Stimulated activated CD4-positive, alpha-beta T cell treated with anti-CD3 and anti-CD28 coated beads, TNF-alpha, amount 100 ng/mL, for 24 hours (primary cell): Measurements from ENCODE around the gene SLC12A9.
A peak's percentile ranks its signal among the peaks of the same experiment; 100 is the strongest.

Source experiments
- DNase-seq, 3 experiments: peaks; one replicate each; pipeline ENCODE4 v3.0.0-alpha.2; 2020; ENCODE audit warnings: low read depth in 3 of 3

The SLC12A9 gene

DNA sequence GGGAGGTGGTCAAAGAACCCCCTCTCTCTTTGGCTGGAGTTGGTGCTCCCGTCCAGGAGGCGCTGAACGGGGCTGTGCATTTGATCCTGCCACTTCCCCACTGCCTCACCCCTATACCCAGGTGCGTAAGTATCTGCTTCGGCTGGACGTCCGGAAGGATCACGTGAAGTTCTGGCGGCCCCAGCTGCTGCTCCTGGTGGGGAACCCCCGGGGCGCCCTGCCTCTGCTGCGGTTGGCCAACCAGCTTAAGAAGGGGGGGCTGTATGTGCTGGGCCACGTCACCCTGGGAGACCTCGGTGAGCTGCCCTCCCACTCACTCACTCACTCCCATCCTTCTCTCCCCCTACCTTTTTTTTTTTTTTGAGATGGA lies 9.1 kb downstream of the SLC12A9 start:
- no peak for DNase-seq

DNA sequence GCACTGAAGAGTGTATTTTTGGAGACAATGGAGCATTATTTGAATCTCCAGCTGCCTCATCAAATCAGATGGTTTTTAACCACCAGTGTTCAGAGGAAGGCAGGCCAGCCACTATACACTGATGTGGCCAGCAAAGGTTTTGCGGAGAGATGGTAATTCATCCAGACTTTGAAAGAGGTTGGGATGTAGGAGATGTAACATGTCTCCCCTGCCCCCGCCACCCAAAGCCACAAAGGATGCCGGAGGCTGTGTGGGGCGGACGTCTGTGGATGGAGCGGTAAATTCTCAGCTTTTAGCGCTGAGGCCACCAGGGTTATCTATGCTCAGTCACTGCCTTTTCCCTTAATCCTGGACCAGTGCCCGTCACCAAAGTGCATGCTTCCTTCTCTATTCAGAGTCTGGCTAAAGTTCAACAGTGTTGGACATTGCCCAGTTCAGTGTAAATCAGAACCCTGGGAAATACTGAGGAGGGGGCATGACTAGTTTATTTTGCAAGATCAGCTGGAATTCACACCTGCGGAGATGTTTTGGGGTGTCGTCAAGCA lies 11.0 kb downstream of the SLC12A9 start:
- no peak for DNase-seq

DNA sequence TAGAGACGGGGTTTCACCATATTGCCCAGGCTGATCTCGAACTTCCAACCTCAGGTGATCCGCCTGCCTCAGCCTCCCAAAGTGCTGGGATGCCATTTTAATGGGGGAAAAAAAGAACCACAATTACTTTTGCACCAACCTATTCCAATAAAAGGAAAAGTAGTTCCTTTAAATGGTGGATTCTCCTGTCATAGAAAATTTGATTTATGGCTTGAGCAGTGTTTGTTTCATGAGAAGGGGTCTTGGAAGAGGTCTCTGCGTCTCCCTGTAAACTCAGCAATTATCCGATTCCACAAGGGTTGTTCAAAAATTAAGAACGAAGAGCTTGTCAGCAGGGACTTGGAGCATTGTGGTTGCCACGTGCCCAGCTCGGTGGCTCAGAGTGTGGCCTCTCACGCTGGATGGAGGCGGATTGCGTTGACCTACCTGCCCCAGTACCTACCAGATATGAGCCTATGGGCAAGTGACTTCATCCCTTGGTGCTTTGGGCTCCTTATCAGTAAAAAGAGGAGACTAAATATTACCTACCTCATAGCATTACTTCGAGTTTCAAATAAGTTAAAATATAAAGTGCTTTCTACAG lies 11.8 kb downstream of the SLC12A9 start:
- no peak for DNase-seq

GRCh38 chr7:100865372-100865911 lies 12.9 kb downstream of the SLC12A9 start:
- no peak for DNase-seq

GRCh38 chr7:100865938-100866728 lies 13.6 kb downstream of the SLC12A9 start:
- DNase-seq = peak in 1 of 3 experiments; percentile 40

GRCh38 chr7:100866729-100867039 lies 14.2 kb downstream of the SLC12A9 start:
- DNase-seq = no peak

DNA sequence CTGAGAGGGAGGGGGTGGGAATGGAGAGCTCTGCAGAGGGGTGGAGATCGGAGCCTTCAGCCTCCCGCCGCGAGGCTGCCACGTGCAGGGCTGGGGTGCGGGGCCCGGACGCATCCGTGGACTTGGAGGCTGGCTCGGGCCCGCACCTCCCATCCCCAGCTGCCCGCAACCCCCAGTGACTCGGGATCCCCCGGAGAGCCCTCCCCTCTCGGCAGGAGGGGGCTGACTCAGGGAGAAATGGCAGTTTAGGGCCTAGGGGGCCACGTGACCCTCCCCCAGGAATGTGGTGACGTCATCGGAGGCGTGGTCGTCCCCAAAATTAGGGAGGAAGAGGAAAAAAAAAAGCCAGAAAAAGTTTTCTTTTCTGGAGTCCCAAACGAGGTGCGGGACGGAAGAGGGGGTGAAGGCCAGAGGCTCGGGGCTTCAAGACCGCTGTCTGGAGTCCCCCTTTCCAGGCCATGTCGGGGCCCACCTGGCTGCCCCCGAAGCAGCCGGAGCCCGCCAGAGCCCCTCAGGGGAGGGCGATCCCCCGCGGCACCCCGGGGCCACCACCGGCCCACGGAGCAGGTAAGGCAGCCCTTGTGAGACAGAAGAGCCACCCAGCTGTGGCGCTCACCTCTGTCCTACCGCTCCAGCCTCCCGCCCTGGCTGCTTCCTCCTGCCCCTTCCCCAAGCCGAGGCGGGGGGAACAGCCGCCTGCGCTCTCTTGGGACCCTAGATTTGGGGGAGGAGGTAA lies 14.7 kb downstream of the SLC12A9 start, which contains the start of gene TRIP6:
Gene TRIP6 (plus strand): TSS at position 348 of the 736 bp plus-strand sequence. CDS start 111 bp downstream, at position 459.
- peak; percentile 54 to 71 (median 63) for DNase-seq

DNA sequence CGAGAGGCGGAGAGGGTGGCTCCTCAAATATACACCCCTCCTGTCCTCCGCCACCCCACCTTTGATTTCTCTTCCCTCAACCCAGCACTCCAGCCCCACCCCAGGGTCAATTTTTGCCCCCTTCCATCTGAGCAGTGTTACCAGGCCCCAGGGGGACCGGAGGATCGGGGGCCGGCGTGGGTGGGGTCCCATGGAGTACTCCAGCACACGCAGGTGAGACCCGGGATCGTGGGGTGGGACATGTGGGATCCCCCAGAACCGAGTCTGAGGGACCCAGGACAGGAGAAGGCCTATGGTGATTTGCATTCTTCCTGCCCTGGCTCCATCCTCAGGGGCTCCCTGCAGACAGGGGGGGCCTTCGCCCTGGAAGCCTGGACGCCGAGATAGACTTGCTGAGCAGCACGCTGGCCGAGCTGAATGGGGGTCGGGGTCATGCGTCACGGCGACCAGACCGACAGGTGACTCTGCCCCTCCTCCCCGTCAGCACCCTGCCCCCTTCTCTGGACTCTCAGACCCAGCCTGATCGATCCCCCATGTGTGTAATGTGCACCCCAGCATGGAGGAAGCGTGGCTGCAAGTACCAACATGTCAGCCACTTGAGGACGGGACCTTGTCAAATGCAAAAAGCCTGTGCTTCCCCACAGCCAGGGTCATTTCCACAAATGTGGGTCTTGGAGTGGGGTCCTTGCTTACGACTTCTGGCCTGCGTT lies 15.4 kb downstream of the SLC12A9 start:
- no peak for DNase-seq

- no peak for DNase-seq
Measured at GRCh38 chr7:100873599-100874299, 21.2 kb downstream of the SLC12A9 start.

- no peak for DNase-seq
Measured at GRCh38 chr7:100874300-100874576, 21.7 kb downstream of the SLC12A9 start.

GRCh38 chr7:100874577-100875355 lies 22.3 kb downstream of the SLC12A9 start, which contains the start of gene SRRT:
TSS of gene SRRT (plus strand) at chr7:100875103. CDS start at chr7:100875591, 488 bp downstream.
- DNase-seq = peak; percentile 96 to 98 (median 97)

GRCh38 chr7:100875356-100875751 lies 22.8 kb downstream of the SLC12A9 start:
- DNase-seq = no peak

GRCh38 chr7:100878013-100878412 lies 25.5 kb downstream of the SLC12A9 start:
- no peak for DNase-seq

GRCh38 chr7:100878685-100879084 lies 26.2 kb downstream of the SLC12A9 start:
- no peak for DNase-seq

GRCh38 chr7:100879685-100880261 lies 27.3 kb downstream of the SLC12A9 start:
- no peak for DNase-seq

DNA sequence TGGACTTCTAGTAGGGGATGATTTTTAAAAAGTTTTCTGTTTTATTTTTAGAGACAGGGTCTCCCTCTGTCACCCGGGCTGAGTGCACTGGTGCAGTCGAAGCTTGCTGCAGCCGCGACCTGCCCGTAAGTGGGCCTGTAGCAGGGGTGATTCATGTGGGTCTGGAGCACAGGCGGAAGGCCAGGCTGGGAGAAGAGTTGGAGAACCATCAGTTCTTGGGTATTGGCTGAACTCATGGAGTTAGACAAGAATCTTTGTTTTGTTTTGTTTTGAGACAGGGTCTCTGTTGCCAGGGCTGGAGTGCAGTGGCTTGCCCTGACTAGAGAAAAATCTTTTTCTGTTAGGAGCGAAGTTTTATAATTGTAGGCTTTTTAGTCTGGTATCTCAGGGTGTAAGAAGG lies 28.1 kb downstream of the SLC12A9 start:
- no peak for DNase-seq

- no peak for DNase-seq
Measured at GRCh38 chr7:100881136-100881535, 28.6 kb downstream of the SLC12A9 start.

DNA sequence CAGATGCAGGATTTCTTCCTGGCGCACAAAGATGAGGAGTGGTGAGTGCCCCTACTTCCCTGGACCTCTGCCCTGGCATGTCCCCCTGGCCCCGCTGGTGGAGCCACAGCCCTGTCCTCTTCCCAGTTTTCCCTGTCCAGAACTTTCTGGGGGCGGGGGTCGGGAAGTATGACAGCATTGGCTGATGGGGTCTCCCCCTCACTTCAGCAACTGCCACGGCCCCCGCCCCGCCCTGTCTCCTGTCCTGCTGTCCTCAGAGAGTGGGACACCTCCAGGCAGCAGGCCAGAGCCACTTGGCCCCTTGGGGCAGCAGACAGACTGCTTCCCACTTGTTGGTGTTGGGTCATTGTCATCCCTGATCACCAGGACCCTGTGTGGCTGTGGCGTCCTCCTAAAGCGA lies 29.7 kb downstream of the SLC12A9 start:
- no peak for DNase-seq

DNA sequence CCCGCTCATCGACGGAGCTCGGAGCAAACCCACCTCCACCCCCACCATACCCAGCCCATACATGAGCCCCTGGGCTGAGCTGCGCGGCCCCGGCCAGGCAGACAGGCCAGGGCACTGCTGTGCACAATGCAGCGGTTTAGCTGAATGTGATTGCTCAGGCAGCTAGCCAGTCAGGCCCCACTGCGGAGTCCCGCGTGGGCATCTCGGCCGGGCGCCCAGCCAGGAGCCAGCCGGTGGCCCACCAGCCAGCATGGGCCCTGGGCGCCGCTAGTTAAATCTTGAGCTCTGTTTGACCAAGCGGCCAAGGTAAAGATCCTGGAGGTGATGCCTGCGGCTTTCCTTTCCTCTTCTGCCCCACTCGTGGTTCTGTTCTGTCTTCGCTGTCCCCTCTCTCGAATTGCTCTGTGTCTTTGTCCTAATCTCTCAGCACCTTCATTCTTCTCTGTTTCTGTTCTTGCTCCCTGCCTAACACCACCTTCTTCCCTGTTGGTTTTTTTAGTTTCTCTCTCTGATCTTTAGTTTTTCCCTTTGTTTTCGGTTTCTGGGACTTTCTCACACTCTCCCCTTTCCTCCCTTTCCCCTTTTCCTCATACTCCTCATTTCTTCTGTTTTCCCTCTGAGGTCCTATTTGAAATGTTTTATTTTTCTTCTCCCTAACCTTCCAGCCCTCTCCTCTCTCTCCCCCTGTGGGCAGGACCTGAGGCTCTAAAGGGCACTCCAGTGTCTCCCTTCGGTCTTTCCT lies 30.4 kb downstream of the SLC12A9 start:
- DNase-seq = no peak
